SW480 (cell line): ENCODE data around the gene CD164L2.
"Not testable (repeated sequence)": the region's sequence is repeated elsewhere in the genome, so short reads cannot be mapped to it uniquely, and the experiment has no call there.

ENCODE experiments used
- DNase-seq: peaks from one replicate; pipeline ENCODE4 v3.0.0-alpha.2; 2016; ENCODE audit warnings: low spot score

The CD164L2 gene

GRCh38 chr1:27383039-27383605 is at the start of gene CD164L2:
Gene CD164L2 (minus strand): TSS chr1:27383333. CDS start chr1:27383239, 94 bp downstream.
- DNase-seq: peak; percentile 29

DNA sequence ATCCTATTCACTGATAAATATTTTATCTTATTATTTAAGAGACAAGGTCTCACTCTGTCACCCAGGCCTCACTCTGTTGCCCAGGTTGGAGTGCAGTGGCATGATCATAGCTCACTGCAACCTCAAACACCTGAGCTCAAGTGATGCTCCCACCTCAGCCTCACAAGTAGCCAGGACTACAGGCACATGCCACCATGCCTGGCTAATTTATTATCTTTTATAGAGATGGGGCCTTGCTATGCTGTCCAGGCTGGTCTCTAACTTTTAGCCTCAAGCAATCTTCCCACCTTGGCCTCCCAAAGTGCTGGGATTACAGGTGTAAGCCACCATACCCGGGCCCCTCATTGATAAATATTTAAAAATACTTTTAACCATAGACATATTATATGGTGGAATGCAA is 49.6 kb upstream of the CD164L2 start:
- not testable (repeated sequence) for DNase-seq

- no peak for DNase-seq
These were observed 48.4 kb upstream of the CD164L2 start for GRCh38 chr1:27431601-27431940.

- DNase-seq: no peak
These were observed 47.9 kb upstream of the CD164L2 start for GRCh38 chr1:27430903-27431600.

- DNase-seq: no peak
These were observed 45.9 kb upstream of the CD164L2 start for GRCh38 chr1:27429029-27429425.

DNA sequence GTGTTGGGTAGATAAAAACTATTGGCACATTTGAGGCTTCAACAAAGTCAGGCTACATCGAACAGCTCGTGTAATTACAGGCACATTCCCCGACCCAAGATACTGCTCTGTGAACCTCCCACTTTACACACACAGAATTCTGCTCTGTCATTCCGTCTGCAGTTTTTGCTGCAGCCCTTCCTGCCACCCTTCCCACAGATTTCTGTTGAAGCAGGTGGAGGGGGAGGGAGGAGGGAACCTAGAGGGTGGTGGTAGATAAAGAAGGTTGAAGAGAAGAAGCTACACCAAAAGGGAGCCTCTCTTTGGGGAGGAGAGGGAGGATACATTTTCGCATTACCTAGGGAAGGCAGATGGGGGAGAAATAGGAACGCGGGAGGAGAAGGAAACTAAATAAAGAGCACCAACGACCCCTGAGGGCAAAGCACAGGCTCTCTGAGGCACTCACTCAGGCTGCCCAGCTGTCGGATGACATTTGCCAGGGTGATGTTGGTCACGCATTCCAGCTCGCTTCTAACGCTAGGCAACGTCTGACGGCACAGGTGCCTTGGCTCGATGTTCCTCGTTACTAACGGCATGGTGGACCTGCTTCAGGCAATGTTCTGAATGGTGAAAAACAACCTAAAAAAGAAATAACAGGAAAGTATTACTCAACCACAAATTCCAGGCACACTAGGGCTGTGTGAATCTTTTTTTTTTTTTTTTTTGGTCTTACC is 45.3 kb upstream of the CD164L2 start:
- DNase-seq: no peak

- no peak for DNase-seq
These were observed 44.7 kb upstream of the CD164L2 start for GRCh38 chr1:27427816-27428315.

DNA sequence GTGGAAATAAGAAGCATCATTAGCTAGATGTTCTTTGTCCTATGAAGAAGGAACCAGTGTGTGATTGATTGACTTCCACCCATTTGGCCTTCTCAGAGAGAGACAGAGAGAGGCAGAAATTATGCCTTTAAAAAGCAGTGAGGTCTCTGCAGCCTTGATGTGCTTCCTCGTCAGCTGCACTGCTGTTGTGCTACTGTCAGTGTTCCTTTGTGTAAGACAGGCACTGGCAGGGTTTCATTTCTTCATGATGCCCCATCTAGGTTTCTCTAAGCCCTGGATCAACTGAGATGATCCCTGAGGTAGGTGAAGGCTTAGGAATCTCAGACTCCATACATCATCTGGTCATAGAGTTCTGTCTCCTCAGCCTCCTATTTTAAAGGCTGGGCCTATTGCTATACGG is 44.2 kb upstream of the CD164L2 start:
- DNase-seq: no peak

DNA sequence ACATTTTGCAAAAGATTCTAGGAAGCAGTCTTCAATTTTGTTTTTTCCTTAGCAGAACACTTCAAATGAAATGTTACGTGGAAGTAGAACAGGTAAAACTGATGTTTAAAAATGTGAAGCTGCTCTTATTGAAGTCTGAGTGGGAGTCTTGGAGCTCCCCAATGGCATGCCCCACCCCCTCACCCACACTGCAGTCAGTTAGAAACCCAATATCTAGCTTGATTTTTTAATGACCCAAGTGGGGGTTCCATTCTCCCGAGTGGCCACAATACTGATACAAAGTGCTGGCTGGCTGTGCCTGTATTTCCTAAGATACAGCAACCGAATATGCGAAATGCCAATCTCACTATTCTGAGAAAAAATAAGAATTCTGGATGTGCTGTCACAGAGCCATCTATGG is 40.6 kb upstream of the CD164L2 start:
- no peak for DNase-seq

GRCh38 chr1:27418326-27419185 is 35.4 kb upstream of the CD164L2 start:
- no peak for DNase-seq

GRCh38 chr1:27417713-27418112 is 34.6 kb upstream of the CD164L2 start:
- no peak for DNase-seq

- DNase-seq: peak; percentile 67
These were observed 33.4 kb upstream of the CD164L2 start for GRCh38 chr1:27416387-27417111.

DNA sequence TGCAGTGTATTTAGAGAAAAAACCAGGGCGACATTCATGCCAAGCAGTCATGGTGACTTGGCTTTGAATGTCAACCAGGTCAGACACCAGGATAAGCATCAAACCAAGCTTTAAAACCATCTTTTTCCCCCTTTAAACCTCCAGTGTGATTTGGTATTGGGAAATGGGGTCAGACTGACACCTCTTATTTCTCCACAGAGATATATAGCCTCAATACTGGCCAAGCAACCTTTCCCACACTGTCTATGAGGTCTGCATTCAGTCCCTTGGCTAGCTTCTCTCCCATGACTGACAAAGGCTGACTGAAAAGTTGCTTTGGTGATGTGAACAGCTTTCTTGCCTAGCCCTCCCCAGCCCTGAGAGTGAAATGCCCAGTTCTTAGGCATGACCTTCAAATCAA is 31.0 kb upstream of the CD164L2 start:
- DNase-seq: no peak

DNA sequence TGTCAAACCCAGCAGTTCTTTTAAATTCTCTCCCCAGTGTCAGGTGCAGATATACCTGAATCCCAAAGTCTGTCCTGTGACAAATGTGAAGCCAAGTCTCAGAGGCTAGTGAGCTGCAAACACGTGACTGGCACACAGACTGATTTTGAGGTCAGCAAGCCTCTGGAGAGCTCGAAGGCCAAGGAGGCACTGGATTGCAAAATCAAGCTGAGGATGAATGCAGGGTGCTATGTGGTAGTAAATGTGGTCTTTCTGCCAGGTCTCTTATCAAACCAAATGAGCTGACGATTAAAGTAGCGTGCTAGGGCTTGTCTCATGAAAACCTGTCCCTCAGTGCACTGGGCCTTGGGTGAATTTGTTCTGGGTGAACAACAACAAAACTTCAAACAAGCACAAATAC is 29.9 kb upstream of the CD164L2 start:
- DNase-seq: no peak

GRCh38 chr1:27412502-27412901 is 29.4 kb upstream of the CD164L2 start:
- no peak for DNase-seq

DNA sequence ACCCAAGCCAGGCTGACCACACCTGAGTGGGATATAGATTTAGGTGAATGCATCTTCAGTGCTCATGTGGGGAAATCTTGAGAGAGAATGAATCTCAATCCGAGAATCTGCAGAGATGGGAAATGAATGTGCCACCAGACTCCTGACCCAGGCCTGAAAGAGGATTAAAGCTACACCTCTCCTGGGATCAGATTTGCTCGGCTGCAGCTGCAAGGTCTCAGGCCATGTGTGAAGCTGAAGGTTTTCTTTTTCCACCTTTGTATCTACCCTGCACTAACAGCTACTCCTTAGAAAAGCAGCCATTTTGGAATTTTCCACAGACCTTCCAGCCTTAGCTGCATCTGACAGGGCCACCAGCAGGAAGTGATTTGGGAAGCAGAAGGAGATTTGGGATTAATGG is 27.6 kb upstream of the CD164L2 start:
- no peak for DNase-seq

GRCh38 chr1:27409669-27410068 is 26.5 kb upstream of the CD164L2 start:
- no peak for DNase-seq

GRCh38 chr1:27408151-27408550 is 25.0 kb upstream of the CD164L2 start:
- no peak for DNase-seq

DNA sequence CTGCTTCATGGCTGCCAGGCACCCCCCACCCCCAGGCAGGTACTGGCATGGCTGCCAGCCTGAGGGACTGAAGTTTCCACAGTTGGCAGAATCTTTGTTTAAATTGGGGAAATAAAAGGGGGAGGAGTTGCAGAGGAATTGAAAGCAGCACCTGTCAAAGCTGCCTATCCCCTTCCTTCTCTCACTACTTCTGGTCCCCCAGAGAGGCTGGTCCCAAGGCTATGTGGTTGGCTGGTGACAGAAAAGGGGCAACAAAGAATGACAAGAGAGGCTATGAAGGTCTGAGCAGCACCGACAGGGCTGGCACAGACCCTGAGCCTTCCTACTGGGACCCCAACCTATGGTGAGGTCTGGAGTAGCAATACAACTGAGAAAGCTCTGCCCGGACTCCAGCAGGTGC is 23.7 kb upstream of the CD164L2 start:
- not testable (repeated sequence) for DNase-seq

- DNase-seq: no peak
These were observed 23.2 kb upstream of the CD164L2 start for GRCh38 chr1:27406362-27406680.

DNA sequence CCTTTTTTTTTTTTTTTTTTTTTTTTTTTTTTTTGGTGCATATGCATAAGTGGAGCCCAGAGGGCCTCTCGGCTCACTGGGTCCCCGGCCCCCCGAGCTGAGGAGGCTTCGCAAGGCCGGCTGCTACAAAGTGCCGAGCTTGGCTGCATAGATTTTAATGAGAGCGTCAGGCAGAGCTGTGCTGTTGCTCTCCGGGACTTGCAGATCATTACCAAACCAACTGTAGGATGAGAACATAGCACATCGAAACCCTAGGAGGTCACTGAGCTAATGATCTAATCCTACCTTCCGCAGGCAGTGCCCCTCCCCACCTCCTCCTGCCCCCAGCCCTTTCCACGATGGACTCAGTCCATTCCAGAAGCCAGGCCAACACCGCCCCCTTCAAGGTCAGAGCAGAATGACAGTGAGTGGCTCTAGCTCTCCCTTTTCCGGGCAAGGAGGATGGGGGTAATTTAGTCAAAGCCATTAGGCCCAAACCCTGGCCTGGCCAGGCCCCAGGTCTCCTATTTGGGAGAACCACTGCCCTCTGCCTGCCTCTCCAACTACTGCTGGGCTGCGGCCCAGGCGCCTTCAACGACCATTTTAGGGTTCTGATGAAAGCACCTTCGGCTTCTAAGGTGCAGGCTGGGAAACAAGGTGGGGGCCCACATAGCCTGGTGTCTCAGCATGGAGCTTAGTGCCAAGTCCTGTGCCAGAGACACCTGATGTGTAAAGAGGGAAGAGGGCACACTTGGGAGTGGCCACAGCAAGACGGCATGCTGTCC is 22.6 kb upstream of the CD164L2 start:
- DNase-seq: not testable (repeated sequence)
